ENCODE data around the gene PMVK. TPM values are rescaled to one million over a fixed set of nuclear protein-coding genes. Genes with fewer than 3 reads are reported as not detected.

The PMVK gene
- total and polyA plus RNA-seq, 2 of the 8 experiments (the other 6 are each of a cell fraction or from before 2014, with no cell fraction given) = 23.8 to 26.5 TPM

DNA sequence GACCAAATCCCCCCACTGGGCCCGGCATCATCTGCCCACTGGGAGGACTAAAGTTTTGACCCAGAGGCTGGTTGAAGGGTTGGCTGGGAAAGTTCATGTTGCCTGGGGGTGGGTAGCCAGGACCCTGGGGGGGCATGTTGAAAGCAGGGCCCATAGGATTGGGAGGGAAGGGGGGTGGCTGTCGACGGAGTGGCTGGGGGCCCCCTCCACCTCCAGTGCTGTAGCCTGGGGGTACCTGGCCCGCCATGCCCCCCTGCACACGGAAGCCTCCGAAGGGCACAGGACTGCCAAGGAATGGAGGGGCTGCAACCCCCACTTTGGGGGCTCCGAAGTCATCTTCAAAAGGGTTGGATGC is 22.9 kb upstream of the PMVK start:
- CTCF ChIA-PET (ENCODE audit: partially characterized antibody) = interaction anchor here (0.7 to 9.8 kb wide), 4 partner anchors 11 to 37 kb away, joined by 4 to 132 read pairs (median 8); partner anchors contain the start of genes LENEP and SHC1
- POLR2A ChIA-PET (ENCODE audit: partially characterized antibody) = interaction anchor here (0.7 to 18.6 kb wide), 2 partner anchors 23 to 24 kb away, joined by 3 to 662 read pairs; partner anchors contain the start of genes CKS1B, FLAD1, LENEP and PMVK
- Histone ChIP-seq H3K56ac (replicated peaks; ENCODE audit: insufficient read length, low read depth, low read length) (no peak overlapping the region), H4K20me1 (replicated peaks in 1 of 2; ENCODE audit: control insufficient read depth in 1 of 2, insufficient read depth in 2 of 2, low read length in 2 of 2) (peaks cover 1 to 11% of the 10 kb centered on the region in 2 experiments), H4K91ac (replicated peaks; ENCODE audit: insufficient read length, low read length) (no peak overlapping the region), H3K4ac (replicated peaks; ENCODE audit: insufficient read length, low read depth, low read length) (no peak overlapping the region), H2BK15ac (ENCODE audit: low read length) (no peak overlapping the region), H3K79me2 (ENCODE audit: control insufficient read depth in 1 of 2, insufficient read depth in 2 of 2, low read length in 2 of 2) (peaks cover 0 to 17% of the 10 kb centered on the region in 2 experiments), H3K36me3 (ENCODE audit: control insufficient read depth in 2 of 4, insufficient read depth in 4 of 4, low read length in 3 of 4) (peaks cover 10 to 19% (median 15%) of the 10 kb centered on the region in 4 experiments; a peak in 7 of 8 replicates), H3K4me3 (ENCODE audit: extremely low read depth in 1 of 4, insufficient read depth in 2 of 4, low read depth in 3 of 4, low read length in 4 of 4) (no peak overlapping the region), H3K9me3 (ENCODE audit: insufficient read depth in 2 of 2, low read depth in 1 of 2, low read length in 1 of 2) (no peaks in the 10 kb centered on the region), H2BK12ac (ENCODE audit: low read depth, low read length) (no peak overlapping the region), H3K9ac (replicated peaks in 1 of 4; ENCODE audit: extremely low read depth in 1 of 4, low read depth in 3 of 4, low read length in 3 of 4) (no peak overlapping the region), H3K18ac (ENCODE audit: extremely low read depth, low read length) (no peak overlapping the region), H3K4me2 (ENCODE audit: insufficient read depth in 1 of 2, low read depth in 2 of 2, low read length in 2 of 2) (no peak overlapping the region), H3K79me1 (ENCODE audit: low read depth, low read length) (peaks cover 4% of the 10 kb centered on the region), H2BK20ac (ENCODE audit: low read length) (no peak overlapping the region), H3K23me2 (ENCODE audit: low read depth, low read length) (peaks cover 5% of the 10 kb centered on the region), H2AK5ac (ENCODE audit: low read depth, low read length) (no peak overlapping the region), H4K8ac (ENCODE audit: extremely low read depth, insufficient read depth, low read length) (no peak overlapping the region), H2BK5ac (ENCODE audit: low read depth, low read length) (no peak overlapping the region), H2BK120ac (replicated peaks; ENCODE audit: low read depth, low read length) (no peak overlapping the region), H3K23ac (ENCODE audit: insufficient read length) (no peak overlapping the region), H2AFZ (ENCODE audit: low read length) (no peak overlapping the region), H3K27ac (ENCODE audit: low read depth, low read length) (no peak overlapping the region), H4K5ac (ENCODE audit: insufficient read length, low read depth, low read length) (no peak overlapping the region), H3K27me3 (replicated peaks in 1 of 4; ENCODE audit: control insufficient read depth in 3 of 4, extremely low read depth in 1 of 4, insufficient read depth in 3 of 4, low read length in 3 of 4) (no peaks in the 10 kb centered on the region; a peak in 1 of 7 replicates), H3K14ac (ENCODE audit: insufficient read length) (no peak overlapping the region), H3K4me1 (replicated peaks in 1 of 4; ENCODE audit: control insufficient read depth in 3 of 4, insufficient read depth in 4 of 4, low read length in 3 of 4) (peaks cover 4 to 24% (median 8%) of the 10 kb centered on the region in 4 experiments)
- no peak for TF ChIP-seq RAD21 (IDR thresholded peaks at IDR 0.05 in 1 of 2, conservative IDR thresholded peaks at IDR 0.05 in 1 of 2; ENCODE audit: low read depth in 2 of 2, low read length in 2 of 2)
- 93% methylated on average over 5 of the region's 7 CpGs; no CpG with 5 or more reads in 1 of the 2 experiments for WGBS, 2 experiments (ENCODE audit: extremely low coverage in 1 of 2, insufficient coverage in 1 of 2, insufficient read length in 1 of 2, insufficient replicate concordance in 2 of 2, low coverage in 1 of 2, low lambda C conversion rate in 2 of 2, missing lambda C conversion rate in 1 of 2)
- DNase-seq (ENCODE audit: low read depth in 1 of 2, low spot score in 2 of 2) (no peak), FAIRE-seq (no peak)

All from H1 (cell line).